Transverse colon (tissue), 4 donors: ENCODE measurements around the gene CBFA2T2. TPM values are rescaled to one million over a fixed set of nuclear protein-coding genes. Genes with fewer than 3 reads are reported as not detected.
"Not testable (repeated sequence)": the region's sequence is repeated elsewhere in the genome, so short reads cannot be mapped to it uniquely, and the experiment has no call there.

Experiments
- DNase-seq: peaks from one replicate; pipeline ENCODE4 v3.0.0-alpha.2; 2019
- H3K27ac ChIP-seq, 4 donors: fragments of 200-600 bp; sonication (generic); 2 replicates each; pipeline ENCODE4 v1.5.1; 2016 to 2018; ENCODE audit warnings: inconsistent platforms in 4 of 4
- H3K27me3 ChIP-seq: fragments of 200-600 bp; sonication (generic); 2 replicates; pipeline ENCODE4 v1.5.1; 2017; ENCODE audit warnings: inconsistent platforms
- H3K36me3 ChIP-seq, 4 donors: fragments of 200-600 bp; sonication (generic); 2 replicates each; pipeline ENCODE4 v1.5.1; 2017 to 2019; ENCODE audit warnings: inconsistent platforms in 4 of 4
- H3K4me1 ChIP-seq, 4 donors: fragments of 200-600 bp; sonication (generic); 2 replicates each; pipeline ENCODE4 v1.5.1; 2017 to 2020; ENCODE audit warnings: inconsistent platforms in 4 of 4
- H3K4me3 ChIP-seq, 4 donors: fragments of 200-600 bp; sonication (generic); 1 replicate in 1 of 4; 2 replicates in 3 of 4; pipeline versions ENCODE4 v1.5.1 to v1.6.1; 2017 to 2019; ENCODE audit warnings: inconsistent platforms in 4 of 4
- H3K9me3 ChIP-seq, 2 donors: fragments of 200-600 bp; sonication (generic); 2 replicates each; pipeline ENCODE4 v1.5.1; 2017 to 2019; ENCODE audit warnings: inconsistent platforms in 2 of 2
- CTCF ChIP-seq, 5 experiments: fragments of 200-600 bp in 3 of 5; fragments of 450-650 bp in 2 of 5; sonication (generic) in 3 of 5; IDR thresholded peaks; 1 replicate in 2 of 5; 2 replicates in 3 of 5; pipeline ENCODE4 v1.5.1; 2016 to 2017; ENCODE audit warnings: antibody characterized with exemption in 5 of 5, inconsistent platforms in 3 of 5, mild to moderate bottlenecking in 2 of 5, moderate library complexity in 1 of 5
- EP300 ChIP-seq: sonication (generic); formaldehyde crosslinking; IDR thresholded peaks from one replicate; pipeline ENCODE4 v1.6.1; 2017; ENCODE audit warnings: antibody characterized with exemption, low read depth
- POLR2A ChIP-seq: fragments of 450-650 bp; IDR thresholded peaks from one replicate; pipeline ENCODE4 v1.6.1; 2016; ENCODE audit warnings: antibody characterized with exemption, mild to moderate bottlenecking, moderate library complexity
- POLR2AphosphoS5 ChIP-seq, 3 donors: sonication (generic); formaldehyde crosslinking; IDR thresholded peaks; one replicate each; pipeline ENCODE4 v1.6.1; 2016; ENCODE audit warnings: antibody characterized with exemption in 3 of 3
- WGBS, 2 donors: methylation state at CpG; one replicate each; pipeline ENCODE4 v1.1.5; 2018; ENCODE audit warnings: low coverage in 1 of 2; 5-methylcytosine and 5-hydroxymethylcytosine counted together
- in situ Hi-C, 4 donors: fragments of 200-750 bp; cut with MboI; loops; one replicate each; pipeline versions ENCODE4 v1.15.0 to v1.15.1; 2017; ENCODE audit warnings: low sequenced_read_pairs in 3 of 4, low pct_ligation_motif_present in 1 of 4, low pct_unique_long_range_greater_than_20kb in 1 of 4
- intact Hi-C: fragments of 100-400 bp; cut with DNase I; formaldehyde crosslinking; loops from one replicate; pipeline ENCODE4 v1.15.1; 2023; ENCODE audit warnings: low total_unique reads
- total RNA-seq, 4 donors: library from RNA; depleted of rRNA; stranded (reverse); fragments of >200 nt; gene quantifications; one replicate each; pipeline ENCODE4 v1.1.0, GENCODE V29; 2016

Gene CBFA2T2
- 10 to 100 TPM; 35.8 to 62.3 (median 46.6) TPM for total RNA-seq

- Histone ChIP-seq H3K4me1 (peaks cover 0 to 34% (median 21%) of the 10 kb centered on the region in 4 donors), H3K4me3 (peak within 1 kb of the TSS; percentile 58 to 83 (median 77)), H3K9me3 (no peaks in the 10 kb centered on the region), H3K36me3 (no peaks in the 10 kb centered on the region), H3K27ac (peak within 1 kb of the TSS; percentile 93 to 99 (median 99)), H3K27me3 (no peaks in the 10 kb centered on the region)
- DNase-seq, result peak; percentile 65
- TF ChIP-seq POLR2A, result no peak
- no peak for TF ChIP-seq CTCF (IDR thresholded peaks at IDR 0.05)
- TF ChIP-seq EP300, result no peak
- no peak for TF ChIP-seq POLR2AphosphoS5 (IDR thresholded peaks at IDR 0.05)
- intact Hi-C loops (no loop called here), in situ Hi-C loops (no loop called here)
- 1% methylated on average over 44 of the region's 105 CpGs; no CpG with 5 or more reads in 1 of the 2 donors for WGBS, 2 donors
Measured at GRCh38 chr20:33490023-33490933, at the start of gene CBFA2T2. Gene CBFA2T2 (plus strand): TSS chr20:33490096. CDS start chr20:33490268, 172 bp downstream.

- H3K27ac ChIP-seq, H3K4me3 ChIP-seq, H3K27me3 ChIP-seq, H3K9me3 ChIP-seq, in situ Hi-C loops, intact Hi-C loops, H3K36me3 ChIP-seq, DNase-seq: not testable (repeated sequence)
- WGBS, 2 donors, result 88 to 100% methylated on average over 1 to 7 of the region's 7 CpGs
- peaks cover 9 to 29% (median 17%) of the 10 kb centered on the region in 4 donors for H3K4me1 ChIP-seq
Measured at GRCh38 chr20:33440562-33440961, 49.3 kb upstream of the CBFA2T2 start.

- intact Hi-C loops, result no loop called here
- Histone ChIP-seq H3K36me3 (no peaks in the 10 kb centered on the region), H3K9me3 (no peaks in the 10 kb centered on the region), H3K27me3 (no peaks in the 10 kb centered on the region), H3K27ac (no peak overlapping the region), H3K4me1 (peaks cover 9 to 29% (median 17%) of the 10 kb centered on the region in 4 donors), H3K4me3 (no peak overlapping the region)
- WGBS, 2 donors, result 86 to 100% methylated on average over 1 to 7 of the region's 7 CpGs
- no peak for DNase-seq
- in situ Hi-C loops, result no loop called here
- no peak for TF ChIP-seq POLR2A
- TF ChIP-seq EP300, result no peak
- no peak for TF ChIP-seq CTCF (IDR thresholded peaks at IDR 0.05)
- no peak for TF ChIP-seq POLR2AphosphoS5 (IDR thresholded peaks at IDR 0.05)
Measured at GRCh38 chr20:33441142-33441955, 48.5 kb upstream of the CBFA2T2 start.

- Histone ChIP-seq H3K27ac (peak overlapping the region; percentile 76 to 91 (median 86)), H3K9me3 (no peaks in the 10 kb centered on the region), H3K27me3 (no peaks in the 10 kb centered on the region), H3K36me3 (no peaks in the 10 kb centered on the region), H3K4me3 (peak overlapping the region in 3 of 4 donors; percentile 63 to 88 (median 75)), H3K4me1 (peaks cover 9 to 29% (median 17%) of the 10 kb centered on the region in 4 donors)
- 10 to 74% methylated on average over 2 to 9 of the region's 9 CpGs for WGBS, 2 donors
- TF ChIP-seq CTCF (IDR thresholded peaks at IDR 0.05), result no peak
- no peak for TF ChIP-seq POLR2A
- TF ChIP-seq EP300, result no peak
- no peak for TF ChIP-seq POLR2AphosphoS5 (IDR thresholded peaks at IDR 0.05)
- DNase-seq, result peak; percentile 11
- in situ Hi-C loops, result no loop called here
- intact Hi-C loops, result no loop called here
Measured at GRCh38 chr20:33442136-33443005, 47.5 kb upstream of the CBFA2T2 start.
